Heart left ventricle (tissue), 16 donors: ENCODE results near the gene EIF4G1. TPM values are rescaled to one million over a fixed set of nuclear protein-coding genes. Genes with fewer than 3 reads are reported as not detected.

Experiments used
- ATAC-seq, 4 donors: fragments of 200-7000 bp; cut with Tn5 transposase; one replicate each; pipeline ENCODE4 v1.9.1; 2020 to 2022; ENCODE audit warnings: moderate library complexity in 4 of 4, mild to moderate bottlenecking in 3 of 4, moderate number of reproducible peaks in 1 of 4
- DNase-seq, 5 donors: peaks; one replicate each; pipeline ENCODE4 v3.0.0-alpha.2; 2020
- H3K27ac ChIP-seq, 12 donors: fragments of 200-600 bp; sonication (generic) in 4 of 12; one replicate each; pipeline versions ENCODE4 v1.5.0 to v1.8.0; 2016 to 2022; ENCODE audit warnings: mild to moderate bottlenecking in 2 of 12
- H3K27me3 ChIP-seq, 9 donors: fragments of 200-600 bp; sonication (generic) in 2 of 9; one replicate each; pipeline versions ENCODE4 v1.5.1 to v1.8.0; 2016 to 2022; ENCODE audit warnings: mild to moderate bottlenecking in 3 of 9
- H3K36me3 ChIP-seq, 9 donors: fragments of 200-600 bp; sonication (generic) in 2 of 9; one replicate each; pipeline versions ENCODE4 v1.5.0 to v1.8.0; 2018 to 2022; ENCODE audit warnings: mild to moderate bottlenecking in 2 of 9
- H3K4me1 ChIP-seq, 12 donors: fragments of 200-600 bp; sonication (generic) in 4 of 12; one replicate each; pipeline versions ENCODE4 v1.5.0 to v1.8.0; 2016 to 2022; ENCODE audit warnings: mild to moderate bottlenecking in 3 of 12
- H3K4me3 ChIP-seq, 12 donors: fragments of 200-600 bp; sonication (generic) in 4 of 12; one replicate each; pipeline versions ENCODE4 v1.5.0 to v1.8.0; 2017 to 2022; ENCODE audit warnings: mild to moderate bottlenecking in 9 of 12, moderate library complexity in 4 of 12
- H3K9me3 ChIP-seq, 12 donors: fragments of 200-600 bp; sonication (generic) in 4 of 12; one replicate each; pipeline versions ENCODE4 v1.5.0 to v1.8.0; 2016 to 2022; ENCODE audit warnings: mild to moderate bottlenecking in 1 of 12
- POLR2A ChIP-seq, 2 donors: fragments of 450-650 bp; IDR thresholded peaks; one replicate each; pipeline ENCODE4 v1.6.1; 2017; ENCODE audit warnings: antibody characterized with exemption in 2 of 2, mild to moderate bottlenecking in 2 of 2, moderate library complexity in 2 of 2
- WGBS, 4 donors: extraction: QIAGEN DNeasy Blood & Tissue Kit in 2 of 4; methylation state at CpG; one replicate each; pipeline versions ENCODE4 v1.1.5 to v1.1.7; 2013 to 2018; 5-methylcytosine and 5-hydroxymethylcytosine counted together
- intact Hi-C, 10 donors: fragments of 100-400 bp; cut with DNase I; formaldehyde crosslinking; loops; one replicate each; pipeline versions ENCODE4 v1.11.1 to v1.14.2; 2022
- polyA plus RNA-seq, 2 donors: library from polyadenylated mRNA; stranded (reverse); fragments of 200-250 nt; gene quantifications; one replicate each; pipeline ENCODE4 v1.2.3, GENCODE V29; 2013
- total RNA-seq, 9 donors: library from RNA; depleted of rRNA in 2 of 9; stranded (reverse); fragments of >200 nt in 2 of 9; fragmentation: NEBNext Ultra II Directional in 3 of 9; extraction: Animal tissue kit (Norgen Biotek cat#: 25700) in 3 of 9; gene quantifications; one replicate each; pipeline versions ENCODE4 v1.1.0 to v1.2.4, GENCODE V29; 2016 to 2023
- TF ChIP-seq, protein P1 (sequence below), 12 donors: fragments of 200-600 bp; sonication (generic) in 4 of 12; IDR thresholded peaks; one replicate each; pipeline versions ENCODE4 v1.5.0 to v1.8.0; 2018 to 2022; ENCODE audit warnings: antibody characterized with exemption in 12 of 12, mild to moderate bottlenecking in 5 of 12
- donor health status: ischemic (EF 13 %, LVEDD 7.1; RV severe dilation, severe dysfunction).
- donor health status: healthy with polysubstance abuse.
- donor health status: DM: no; HTN: yes; CAD: no.
- donor health status: DM: no; HTN: no; CAD: no.
- donor health status: ischemic (EF 25% LVEDD 6.9; RV normal size, moderate dysfunction).
- donor health status: ischemic (EF 25% LVEDD 5.7; RV mildly dilated, moderate dysfunction).
- donor health status: healthy.
- donor health status: DM: yes; HTN: yes; CAD: no.
- donor health status: ischemic (EF 35%, LVEDD 5.7; RV mildly dilated, moderate dysfunction).
- donor health status: nonischemic (EF 11% LVEDD 7.7; RV severe dilation, severe dysfunction).
- donor health status: DM: yes; HTN: yes; CAD: no.
- donor health status: PGD.
- donor health status: ischemic (EF 29% LVEDD 5.4; RV normal size, mild dysfunction).
- donor health status: nonischemic (EF 23%, LVEDD 6.1; RV moderate dilation, normal function).

EIF4G1 gene
- total and polyA plus RNA-seq, 11 donors: 178 to 407 (median 229) TPM

DNA sequence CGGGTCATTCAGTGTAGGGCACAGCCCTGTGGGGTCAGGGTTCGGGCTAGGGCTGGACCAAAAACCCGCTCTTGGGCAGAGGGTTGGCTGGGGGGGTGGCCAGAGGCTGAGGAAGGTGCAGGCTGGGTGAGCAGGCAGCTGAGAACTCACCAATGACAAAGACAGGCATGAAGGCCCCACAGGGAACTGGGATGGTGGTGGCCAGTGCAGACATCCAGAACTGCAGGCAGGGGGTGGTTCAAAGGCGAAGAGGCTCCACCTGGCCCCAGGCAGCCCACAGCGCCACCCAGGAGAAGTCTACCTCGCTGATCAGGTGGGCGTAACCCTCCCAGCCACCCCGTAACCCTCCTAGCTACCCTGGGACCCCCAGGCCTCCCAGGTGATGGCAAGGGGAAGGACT, 40.3 kb downstream of the EIF4G1 start:
- no peak for TF ChIP-seq POLR2A (IDR thresholded peaks at IDR 0.05)
- TF ChIP-seq, protein P1, sequence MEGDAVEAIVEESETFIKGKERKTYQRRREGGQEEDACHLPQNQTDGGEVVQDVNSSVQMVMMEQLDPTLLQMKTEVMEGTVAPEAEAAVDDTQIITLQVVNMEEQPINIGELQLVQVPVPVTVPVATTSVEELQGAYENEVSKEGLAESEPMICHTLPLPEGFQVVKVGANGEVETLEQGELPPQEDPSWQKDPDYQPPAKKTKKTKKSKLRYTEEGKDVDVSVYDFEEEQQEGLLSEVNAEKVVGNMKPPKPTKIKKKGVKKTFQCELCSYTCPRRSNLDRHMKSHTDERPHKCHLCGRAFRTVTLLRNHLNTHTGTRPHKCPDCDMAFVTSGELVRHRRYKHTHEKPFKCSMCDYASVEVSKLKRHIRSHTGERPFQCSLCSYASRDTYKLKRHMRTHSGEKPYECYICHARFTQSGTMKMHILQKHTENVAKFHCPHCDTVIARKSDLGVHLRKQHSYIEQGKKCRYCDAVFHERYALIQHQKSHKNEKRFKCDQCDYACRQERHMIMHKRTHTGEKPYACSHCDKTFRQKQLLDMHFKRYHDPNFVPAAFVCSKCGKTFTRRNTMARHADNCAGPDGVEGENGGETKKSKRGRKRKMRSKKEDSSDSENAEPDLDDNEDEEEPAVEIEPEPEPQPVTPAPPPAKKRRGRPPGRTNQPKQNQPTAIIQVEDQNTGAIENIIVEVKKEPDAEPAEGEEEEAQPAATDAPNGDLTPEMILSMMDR (IDR thresholded peaks at IDR 0.05): no peak
- Histone ChIP-seq H3K4me3 (no peak overlapping the region), H3K4me1 (peaks cover 0 to 8% (median 0%) of the 10 kb centered on the region in 12 donors), H3K9me3 (no peaks in the 10 kb centered on the region), H3K36me3 (peaks cover 0 to 20% (median 2%) of the 10 kb centered on the region in 9 donors), H3K27ac (no peak overlapping the region), H3K27me3 (no peaks in the 10 kb centered on the region)
- intact Hi-C loops: loop anchor here in 1 of 10 donors (5.0 kb wide), 1 partner anchor 47 kb away; no protein-coding TSS in a partner anchor
- ATAC-seq (no peak), DNase-seq (no peak)
- 74 to 84% (median 83%) methylated on average over 4 to 8 of the region's 8 CpGs for WGBS, 4 donors

GRCh38 chr3:184355261-184356040, 41.0 kb downstream of the EIF4G1 start:
- DNase-seq (no peak), ATAC-seq (no peak)
- no peak for TF ChIP-seq POLR2A (IDR thresholded peaks at IDR 0.05)
- TF ChIP-seq, protein P1 (IDR thresholded peaks at IDR 0.05): no peak
- Histone ChIP-seq H3K27ac (no peak overlapping the region), H3K9me3 (no peaks in the 10 kb centered on the region), H3K36me3 (peaks cover 0 to 20% (median 2%) of the 10 kb centered on the region in 9 donors), H3K4me1 (peaks cover 0 to 6% (median 3%) of the 10 kb centered on the region in 12 donors), H3K4me3 (no peak overlapping the region), H3K27me3 (no peaks in the 10 kb centered on the region)
- WGBS, 4 donors: 85 to 90% (median 86%) methylated on average over 18 of the region's 18 CpGs
- intact Hi-C loops: loop anchor here in 1 of 10 donors (5.0 kb wide), 1 partner anchor 48 kb away; no protein-coding TSS in a partner anchor

DNA sequence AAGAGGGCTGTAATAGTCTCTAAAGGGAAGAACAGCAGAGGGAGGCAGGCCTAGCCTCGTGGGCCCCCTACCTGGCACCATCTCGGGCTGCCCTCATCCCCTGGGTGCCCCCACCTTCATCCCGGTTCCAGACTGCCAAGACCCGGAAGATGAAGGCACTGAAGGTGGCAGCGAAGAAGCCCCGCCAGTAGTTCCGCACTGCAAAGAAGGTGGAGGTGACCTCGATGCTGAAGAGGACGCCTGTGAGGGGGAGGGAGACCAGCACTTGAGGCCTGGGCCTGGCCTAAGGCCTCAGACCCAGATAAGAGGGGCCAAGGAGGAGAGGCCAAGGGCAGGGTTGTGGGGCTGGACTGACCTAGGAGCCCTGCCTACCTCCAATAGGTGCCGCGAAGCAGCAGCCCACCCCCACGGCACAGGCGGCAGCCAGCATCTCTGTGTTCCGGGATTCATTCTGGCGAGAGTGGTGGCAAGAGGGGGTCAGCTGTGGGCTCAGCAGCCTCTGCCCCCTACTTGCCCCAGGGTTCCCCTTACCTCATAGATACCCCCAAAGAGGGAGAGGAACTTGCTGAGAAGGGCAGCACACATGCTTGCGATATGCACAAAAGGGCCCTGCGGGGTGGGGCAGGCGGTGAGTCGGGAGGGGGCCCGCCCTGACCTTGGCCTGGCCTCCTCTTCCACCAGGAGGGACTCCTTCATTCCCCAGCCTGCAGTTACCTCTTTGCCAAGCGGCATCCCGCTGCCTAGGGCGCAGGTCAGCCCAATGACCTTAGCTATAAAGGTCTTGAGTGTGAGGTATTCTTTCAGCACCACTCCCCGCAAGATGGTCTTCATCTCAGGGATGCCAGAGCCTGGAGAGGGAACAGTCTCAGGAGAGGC, 43.1 kb downstream of the EIF4G1 start:
- H3K36me3 ChIP-seq: peaks cover 0 to 16% (median 2%) of the 10 kb centered on the region in 9 donors
- ATAC-seq (no peak), DNase-seq (no peak)
- peaks cover 0 to 15% (median 11%) of the 10 kb centered on the region in 12 donors for H3K4me1 ChIP-seq
- H3K9me3 ChIP-seq: no peaks in the 10 kb centered on the region
- H3K27me3 ChIP-seq: no peaks in the 10 kb centered on the region
- WGBS, 4 donors: 92 to 96% (median 93%) methylated on average over 21 to 24 of the region's 24 CpGs
- TF ChIP-seq, protein P1 (IDR thresholded peaks at IDR 0.05): no peak
- TF ChIP-seq POLR2A (IDR thresholded peaks at IDR 0.05): no peak
- intact Hi-C loops: loop anchor here in 1 of 10 donors (5.0 kb wide), 1 partner anchor 50 kb away; no protein-coding TSS in a partner anchor
- no peak overlapping the region for H3K27ac ChIP-seq
- no peak overlapping the region for H3K4me3 ChIP-seq
